ENCODE data around the gene COLEC12.

The COLEC12 gene

GRCh38 chr18:370751-371608, 129.5 kb downstream of the COLEC12 start:
- TF ChIP-seq CTCF (conservative IDR thresholded peaks at IDR 0.05; ENCODE audit: low read depth, low read length): no peak
- no peak for DNase-seq (ENCODE audit: low read depth)
- H3K4me3 ChIP-seq (ENCODE audit: low read depth, low read length): no peak overlapping the region

GRCh38 chr18:369224-370015, 131.1 kb downstream of the COLEC12 start:
- no peak overlapping the region for H3K4me3 ChIP-seq (ENCODE audit: low read depth, low read length)
- no peak for TF ChIP-seq CTCF (conservative IDR thresholded peaks at IDR 0.05; ENCODE audit: low read depth, low read length)
- DNase-seq (ENCODE audit: low read depth): no peak

- TF ChIP-seq CTCF (conservative IDR thresholded peaks at IDR 0.05; ENCODE audit: low read depth, low read length): no peak
- DNase-seq (ENCODE audit: low read depth): no peak
- no peak overlapping the region for H3K4me3 ChIP-seq (ENCODE audit: low read depth, low read length)
Observed at GRCh38 chr18:366466-367061, 133.9 kb downstream of the COLEC12 start.

GRCh38 chr18:365651-366050, 134.8 kb downstream of the COLEC12 start:
- no peak for TF ChIP-seq CTCF (conservative IDR thresholded peaks at IDR 0.05; ENCODE audit: low read depth, low read length)
- no peak for DNase-seq (ENCODE audit: low read depth)
- H3K4me3 ChIP-seq (ENCODE audit: low read depth, low read length): no peak overlapping the region

- no peak for TF ChIP-seq CTCF (conservative IDR thresholded peaks at IDR 0.05; ENCODE audit: low read depth, low read length)
- no peak overlapping the region for H3K4me3 ChIP-seq (ENCODE audit: low read depth, low read length)
- peak; percentile 16 for DNase-seq (ENCODE audit: low read depth)
Observed at GRCh38 chr18:364256-364826, 136.2 kb downstream of the COLEC12 start.

- no peak for TF ChIP-seq CTCF (conservative IDR thresholded peaks at IDR 0.05; ENCODE audit: low read depth, low read length)
- H3K4me3 ChIP-seq (ENCODE audit: low read depth, low read length): no peak overlapping the region
- peak; percentile 70 for DNase-seq (ENCODE audit: low read depth)
Observed at GRCh38 chr18:363301-364085, 137.0 kb downstream of the COLEC12 start.

Data from choroid plexus epithelial cell (primary cell).